HEK293 (cell line): ENCODE results near the gene PPA1.

ENCODE experiments used
- BCL11B ChIP-seq: fragments of 450-650 bp; formaldehyde crosslinking; IDR thresholded peaks from 2 replicates; pipeline ENCODE4 v1.5.1; 2016; ENCODE audit warnings: low read depth, missing biosample characterization, missing genetic modification characterization
- GFI1B ChIP-seq: fragments of 450-650 bp; formaldehyde crosslinking; IDR thresholded peaks from 2 replicates; pipeline ENCODE4 v1.5.1; 2016; ENCODE audit warnings: missing biosample characterization, missing genetic modification characterization
- HOXC10 ChIP-seq: sonication (generic); formaldehyde crosslinking; IDR thresholded peaks from 2 replicates; pipeline ENCODE4 v1.8.1; 2023; ENCODE audit warnings: mild to moderate bottlenecking, missing genetic modification reagents
- HOXD13 ChIP-seq: sonication (generic); formaldehyde crosslinking; IDR thresholded peaks from 2 replicates; pipeline ENCODE4 v1.8.0; 2022; ENCODE audit warnings: missing genetic modification reagents, borderline replicate concordance
- MYNN ChIP-seq: fragments of 450-650 bp; formaldehyde crosslinking; IDR thresholded peaks from 2 replicates; pipeline ENCODE4 v1.5.1; 2016; ENCODE audit warnings: missing biosample characterization, missing genetic modification characterization, borderline replicate concordance
- PRDM4 ChIP-seq: fragments of 450-650 bp; formaldehyde crosslinking; IDR thresholded peaks from 2 replicates; pipeline ENCODE4 v1.5.1; 2017; ENCODE audit warnings: missing biosample characterization, missing genetic modification characterization
- PRDM6 ChIP-seq: fragments of 450-650 bp; formaldehyde crosslinking; IDR thresholded peaks from 2 replicates; pipeline ENCODE4 v1.5.1; 2017; ENCODE audit warnings: missing biosample characterization, missing genetic modification characterization
- SCRT1 ChIP-seq: fragments of 450-650 bp; formaldehyde crosslinking; IDR thresholded peaks from 2 replicates; pipeline ENCODE4 v1.5.1; 2016; ENCODE audit warnings: missing biosample characterization, missing genetic modification characterization, borderline replicate concordance
- SETDB1 ChIP-seq: IDR thresholded peaks from one replicate; pipeline ENCODE4 v1.6.1; 2017; ENCODE audit warnings: mild to moderate bottlenecking, low read length, moderate library complexity, mixed read lengths; ENCODE audit not compliant: insufficient read length
- TCF7L2 ChIP-seq: IDR thresholded peaks from 2 replicates; pipeline ENCODE4 v1.6.1; 2011; ENCODE audit warnings: low read depth, mild to moderate bottlenecking, inconsistent platforms, low read length, moderate library complexity, borderline replicate concordance
- TRIM28 ChIP-seq: IDR thresholded peaks from 2 replicates; pipeline ENCODE4 v1.6.1; 2011; ENCODE audit warnings: low read length, control low read depth, borderline replicate concordance
- ZBTB21 ChIP-seq: fragments of 450-650 bp; formaldehyde crosslinking; IDR thresholded peaks from 2 replicates; pipeline ENCODE4 v1.5.1; 2017; ENCODE audit warnings: missing biosample characterization, missing genetic modification characterization
- ZBTB44 ChIP-seq: fragments of 450-650 bp; IDR thresholded peaks from 2 replicates; pipeline ENCODE4 v1.5.1; 2018; ENCODE audit warnings: missing biosample characterization, mild to moderate bottlenecking, missing genetic modification characterization
- ZFP3 ChIP-seq: fragments of 450-650 bp; formaldehyde crosslinking; IDR thresholded peaks from 2 replicates; pipeline ENCODE4 v1.5.1; 2016; ENCODE audit warnings: low read depth, missing biosample characterization, missing genetic modification characterization
- ZNF114 ChIP-seq: fragments of 450-650 bp; formaldehyde crosslinking; IDR thresholded peaks from 2 replicates; pipeline ENCODE4 v1.5.0; 2017; ENCODE audit warnings: missing biosample characterization, missing genetic modification characterization
- ZNF19 ChIP-seq: fragments of 450-650 bp; formaldehyde crosslinking; IDR thresholded peaks from 2 replicates; pipeline ENCODE4; 2016; ENCODE audit warnings: missing biosample characterization, missing genetic modification characterization, low read depth
- ZNF266 ChIP-seq: fragments of 450-650 bp; formaldehyde crosslinking; IDR thresholded peaks from 2 replicates; pipeline ENCODE4 v1.5.1; 2016; ENCODE audit warnings: missing biosample characterization, missing genetic modification characterization, low read depth
- ZNF292 ChIP-seq: fragments of 450-650 bp; formaldehyde crosslinking; IDR thresholded peaks from 2 replicates; pipeline ENCODE4 v1.5.1; 2016; ENCODE audit warnings: low read depth, missing biosample characterization, missing genetic modification characterization, borderline replicate concordance
- ZNF311 ChIP-seq: fragments of 450-650 bp; formaldehyde crosslinking; IDR thresholded peaks from 2 replicates; pipeline ENCODE4 v1.5.1; 2017; ENCODE audit warnings: missing biosample characterization, missing genetic modification characterization, borderline replicate concordance
- ZNF341 ChIP-seq: fragments of 450-650 bp; formaldehyde crosslinking; IDR thresholded peaks from 2 replicates; pipeline ENCODE4; 2016; ENCODE audit warnings: low read depth, missing biosample characterization, missing genetic modification characterization
- ZNF37A ChIP-seq: fragments of 450-650 bp; IDR thresholded peaks from 2 replicates; pipeline ENCODE4 v1.5.1; 2018; ENCODE audit warnings: missing biosample characterization, missing genetic modification characterization
- ZNF394 ChIP-seq: fragments of 450-650 bp; formaldehyde crosslinking; IDR thresholded peaks from 2 replicates; pipeline ENCODE4 v1.5.1; 2016; ENCODE audit warnings: missing biosample characterization, missing genetic modification characterization, mild to moderate bottlenecking, moderate library complexity, borderline replicate concordance
- ZNF416 ChIP-seq: fragments of 450-650 bp; formaldehyde crosslinking; IDR thresholded peaks from 2 replicates; pipeline ENCODE4 v1.5.1; 2016; ENCODE audit warnings: missing biosample characterization, missing genetic modification characterization
- ZNF501 ChIP-seq: fragments of 450-650 bp; formaldehyde crosslinking; IDR thresholded peaks from 2 replicates; pipeline ENCODE4 v1.5.1; 2016; ENCODE audit warnings: missing biosample characterization, missing genetic modification characterization
- ZNF544 ChIP-seq: fragments of 450-650 bp; formaldehyde crosslinking; IDR thresholded peaks from 2 replicates; pipeline ENCODE4 v1.5.0; 2017; ENCODE audit warnings: missing biosample characterization, missing genetic modification characterization
- ZNF561 ChIP-seq: fragments of 450-650 bp; IDR thresholded peaks from 2 replicates; pipeline ENCODE4 v1.5.1; 2018; ENCODE audit warnings: missing biosample characterization, missing genetic modification characterization, borderline replicate concordance
- ZNF792 ChIP-seq: fragments of 450-650 bp; formaldehyde crosslinking; IDR thresholded peaks from 2 replicates; pipeline ENCODE4 v1.5.1; 2016; ENCODE audit warnings: missing biosample characterization, missing genetic modification characterization
- ZNF843 ChIP-seq: fragments of 450-650 bp; formaldehyde crosslinking; IDR thresholded peaks from 2 replicates; pipeline ENCODE4 v1.5.1; 2016; ENCODE audit warnings: missing biosample characterization, missing genetic modification characterization
- ZSCAN16 ChIP-seq: fragments of 450-650 bp; formaldehyde crosslinking; IDR thresholded peaks from 2 replicates; pipeline ENCODE4 v1.5.1; 2016; ENCODE audit warnings: missing biosample characterization, missing genetic modification characterization
- ZSCAN4 ChIP-seq: fragments of 450-650 bp; formaldehyde crosslinking; IDR thresholded peaks from 2 replicates; pipeline ENCODE4 v1.5.1; 2017; ENCODE audit warnings: missing biosample characterization, missing genetic modification characterization
- TF ChIP-seq, protein P1 (sequence below): fragments of 450-650 bp; formaldehyde crosslinking; IDR thresholded peaks from 2 replicates; pipeline ENCODE4 v1.5.1; 2017; ENCODE audit warnings: missing biosample characterization, missing genetic modification characterization
- TF ChIP-seq, protein P2 (sequence below): fragments of 450-650 bp; formaldehyde crosslinking; IDR thresholded peaks from 2 replicates; pipeline ENCODE4 v1.5.1; 2016; ENCODE audit warnings: missing biosample characterization, missing genetic modification characterization

The PPA1 gene

DNA sequence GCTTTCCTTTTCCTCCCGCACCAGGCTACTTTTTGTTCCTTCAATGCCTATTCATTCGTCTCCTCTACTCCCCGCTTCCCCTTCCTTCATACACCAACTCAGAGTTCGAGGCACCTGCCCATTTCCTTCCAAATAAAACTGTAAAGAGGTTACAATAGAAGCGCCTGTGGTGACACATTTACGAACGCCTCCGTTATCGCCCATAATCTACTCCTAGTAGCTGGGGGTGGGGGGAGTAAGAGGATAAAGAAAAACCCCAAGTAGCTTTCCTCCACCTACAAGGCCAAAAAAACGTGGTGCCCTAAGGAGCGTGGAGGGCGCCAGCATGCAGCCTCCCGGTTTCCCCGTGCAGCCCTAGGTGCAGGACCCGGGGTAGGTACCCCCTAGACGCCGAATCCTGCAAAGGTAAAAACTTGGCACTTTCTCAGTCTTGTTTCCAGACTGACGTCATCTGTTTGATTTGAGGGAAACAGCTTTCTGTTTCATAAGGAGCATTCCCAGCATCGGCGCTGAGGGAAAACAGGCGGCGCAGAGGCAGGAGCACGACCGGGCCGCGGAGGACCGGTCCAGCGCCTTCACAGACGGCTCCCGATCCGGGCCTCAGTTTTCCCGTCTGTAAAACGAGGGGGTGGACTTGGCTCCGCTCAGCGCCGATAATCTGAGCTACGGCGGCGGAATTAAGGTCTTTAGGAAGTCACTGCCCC is 922 bp downstream of the PPA1 start (continued):
- no peak for TF ChIP-seq ZSCAN16 (tag by site-specific recombination)
- no peak for TF ChIP-seq ZSCAN4 (tag by site-specific recombination)
- TF ChIP-seq TRIM28, result no peak
- TF ChIP-seq, protein P1, sequence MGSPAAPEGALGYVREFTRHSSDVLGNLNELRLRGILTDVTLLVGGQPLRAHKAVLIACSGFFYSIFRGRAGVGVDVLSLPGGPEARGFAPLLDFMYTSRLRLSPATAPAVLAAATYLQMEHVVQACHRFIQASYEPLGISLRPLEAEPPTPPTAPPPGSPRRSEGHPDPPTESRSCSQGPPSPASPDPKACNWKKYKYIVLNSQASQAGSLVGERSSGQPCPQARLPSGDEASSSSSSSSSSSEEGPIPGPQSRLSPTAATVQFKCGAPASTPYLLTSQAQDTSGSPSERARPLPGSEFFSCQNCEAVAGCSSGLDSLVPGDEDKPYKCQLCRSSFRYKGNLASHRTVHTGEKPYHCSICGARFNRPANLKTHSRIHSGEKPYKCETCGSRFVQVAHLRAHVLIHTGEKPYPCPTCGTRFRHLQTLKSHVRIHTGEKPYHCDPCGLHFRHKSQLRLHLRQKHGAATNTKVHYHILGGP, result no peak
- TF ChIP-seq ZNF544 (tag by site-specific recombination), result no peak
- no peak for TF ChIP-seq ZNF19 (tag by site-specific recombination)
- no peak for TF ChIP-seq PRDM4 (tag by site-specific recombination)
- no peak for TF ChIP-seq HOXC10
- TF ChIP-seq ZNF792, result 0 out of 2 replicates have a peak, but pooled peaks have one; percentile 58
- peak; percentile 48; the same call in 1 of the 2 replicates for TF ChIP-seq PRDM6 (tag by site-specific recombination)
- 0 out of 2 replicates have a peak, but pooled peaks have one; percentile 30 for TF ChIP-seq ZNF561 (tag by site-specific recombination)
- no peak for TF ChIP-seq GFI1B (tag by site-specific recombination)
- TF ChIP-seq SCRT1 (tag by site-specific recombination), result no peak
- TF ChIP-seq ZNF341 (tag by site-specific recombination), result no peak
- TF ChIP-seq ZNF292 (tag by site-specific recombination), result no peak
- TF ChIP-seq ZNF266 (tag by site-specific recombination), result no peak
- no peak for TF ChIP-seq ZFP3 (tag by site-specific recombination)
- TF ChIP-seq ZNF501 (tag by site-specific recombination), result no peak
- no peak for TF ChIP-seq ZNF416 (tag by site-specific recombination)
- TF ChIP-seq ZBTB44, result no peak
- no peak for TF ChIP-seq SETDB1
- no peak for TF ChIP-seq TCF7L2
- peak; percentile 30; the same call in 1 of the 2 replicates for TF ChIP-seq ZNF843 (tag by site-specific recombination)
- TF ChIP-seq ZNF311, result no peak
- TF ChIP-seq ZNF394 (tag by site-specific recombination), result peak; percentile 43; the same call in 1 of the 2 replicates
- TF ChIP-seq ZNF114, result no peak
- TF ChIP-seq ZBTB21, result peak; percentile 80
- no peak for TF ChIP-seq ZNF37A (tag by site-specific recombination)
- no peak for TF ChIP-seq MYNN (tag by site-specific recombination)
- TF ChIP-seq HOXD13 (CRISPR knock-in tag), result no peak
- TF ChIP-seq BCL11B (tag by site-specific recombination), result no peak
- TF ChIP-seq, protein P2, sequence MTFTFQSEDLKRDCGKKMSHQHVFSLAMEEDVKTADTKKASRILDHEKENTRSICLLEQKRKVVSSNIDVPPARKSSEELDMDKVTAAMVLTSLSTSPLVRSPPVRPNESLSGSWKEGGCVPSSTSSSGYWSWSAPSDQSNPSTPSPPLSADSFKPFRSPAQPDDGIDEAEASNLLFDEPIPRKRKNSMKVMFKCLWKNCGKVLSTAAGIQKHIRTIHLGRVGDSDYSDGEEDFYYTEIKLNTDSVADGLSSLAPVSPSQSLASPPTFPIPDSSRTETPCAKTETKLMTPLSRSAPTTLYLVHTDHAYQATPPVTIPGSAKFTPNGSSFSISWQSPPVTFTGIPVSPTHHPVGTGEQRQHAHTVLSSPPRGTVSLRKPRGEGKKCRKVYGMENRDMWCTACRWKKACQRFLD (tag by site-specific recombination), result no peak
